Left lung (tissue), 10 donors: Measurements from ENCODE around the gene STK33. TPM values are rescaled to one million over a fixed set of nuclear protein-coding genes. Genes with fewer than 3 reads are reported as not detected.

Experiments used
- ATAC-seq: fragments of 200-7000 bp; cut with Tn5 transposase; one replicate; pipeline ENCODE4 v1.9.1; 2020; ENCODE audit warnings: moderate library complexity
- DNase-seq, 4 donors: peaks; one replicate each; pipeline ENCODE4 v3.0.0-alpha.2; 2013 to 2020
- H3K27ac ChIP-seq, 2 donors: fragments of 200-600 bp; sonication (generic) in 1 of 2; one replicate each; pipeline versions ENCODE4 v1.5.0 to v1.8.0; 2020 to 2021
- H3K27me3 ChIP-seq, 2 donors: fragments of 200-600 bp; sonication (generic) in 1 of 2; one replicate each; pipeline versions ENCODE4 v1.5.0 to v1.8.0; 2020 to 2021
- H3K36me3 ChIP-seq, 2 donors: fragments of 200-600 bp; sonication (generic) in 1 of 2; one replicate each; pipeline versions ENCODE4 v1.5.0 to v1.8.0; 2020 to 2021
- H3K4me1 ChIP-seq, 2 donors: fragments of 200-600 bp; one replicate each; pipeline ENCODE4 v1.8.0; 2021
- H3K4me3 ChIP-seq, 2 donors: fragments of 200-600 bp; sonication (generic) in 1 of 2; one replicate each; pipeline versions ENCODE4 v1.5.0 to v1.8.0; 2020 to 2021; ENCODE audit warnings: mild to moderate bottlenecking in 1 of 2
- H3K9me3 ChIP-seq, 2 donors: fragments of 200-600 bp; sonication (generic) in 1 of 2; one replicate each; pipeline versions ENCODE4 v1.5.0 to v1.8.0; 2020 to 2021
- intact Hi-C, 2 donors: fragments of 100-400 bp; cut with DNase I; formaldehyde crosslinking; loops; one replicate each; pipeline versions ENCODE4 v1.11.2 to v1.14.2; 2022
- polyA plus RNA-seq, 6 donors: library from polyadenylated mRNA; unstranded; fragments of 120-200 nt; gene quantifications; one replicate each; pipeline ENCODE4 v1.2.1, GENCODE V29; 2013; ENCODE audit not compliant: insufficient read length in 6 of 6
- total RNA-seq, 2 donors: library from RNA; stranded (reverse); fragmentation: NEBNext Ultra II Directional; extraction: Animal tissue kit (Norgen Biotek cat#: 25700); gene quantifications; one replicate each; pipeline ENCODE4 v1.2.1, GENCODE V29; 2021
- TF ChIP-seq, protein P1 (sequence below), 2 donors: fragments of 200-600 bp; sonication (generic) in 1 of 2; IDR thresholded peaks; one replicate each; pipeline versions ENCODE4 v1.5.0 to v1.8.0; 2021; ENCODE audit warnings: antibody characterized with exemption in 2 of 2
- donor health status: DM: no; HTN: yes; CAD: no.
- donor health status: DM: no; HTN: no; CAD: no.

The STK33 gene
- total and polyA plus RNA-seq, 8 donors = 16.6 to 31.0 (median 24.0) TPM

DNA sequence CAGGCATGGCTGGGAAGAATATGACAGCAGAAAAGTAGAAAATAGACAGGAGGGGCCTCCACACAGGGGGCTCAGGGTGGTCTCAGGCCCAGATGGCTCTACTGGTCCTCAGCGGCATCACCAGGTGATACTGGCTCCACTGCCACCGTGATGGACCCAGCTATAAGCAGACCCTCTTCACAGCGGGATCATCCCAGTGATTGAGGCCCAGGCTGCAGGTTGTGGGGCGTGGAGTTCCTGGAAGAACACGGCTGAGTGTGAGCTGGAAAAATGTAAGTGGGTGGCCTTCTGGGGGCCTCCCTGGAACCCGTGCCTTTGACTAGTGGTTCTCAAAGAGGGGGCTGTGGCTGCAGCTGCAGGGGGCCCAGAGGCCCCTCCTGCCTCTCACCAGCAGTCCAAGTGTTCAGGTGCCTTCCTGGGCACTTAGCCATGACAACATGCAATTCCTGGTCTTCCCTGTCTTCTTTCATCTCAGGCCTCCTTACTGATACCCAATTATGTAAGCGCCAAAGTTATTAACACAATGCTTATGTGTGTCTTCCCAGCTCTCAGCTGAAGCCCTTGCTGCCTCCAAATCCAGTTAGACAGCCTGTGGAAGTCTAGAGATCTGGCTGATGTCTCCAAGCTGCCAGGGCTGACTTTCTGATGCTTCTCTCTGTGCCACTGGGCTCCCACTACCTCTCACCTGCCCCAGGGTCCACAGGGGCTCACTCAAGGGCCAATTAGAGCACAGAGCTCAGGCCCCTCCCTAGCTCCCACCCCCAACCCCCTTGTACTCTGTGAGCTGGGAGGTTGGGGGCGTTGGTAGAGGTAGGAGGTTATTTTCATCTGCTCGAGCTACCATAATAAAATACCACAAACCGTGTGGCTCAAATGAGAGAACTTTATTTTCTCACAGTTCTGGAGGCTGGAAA, 220.3 kb downstream of the STK33 start:
- intact Hi-C loops = no loop called here
- TF ChIP-seq, protein P1, sequence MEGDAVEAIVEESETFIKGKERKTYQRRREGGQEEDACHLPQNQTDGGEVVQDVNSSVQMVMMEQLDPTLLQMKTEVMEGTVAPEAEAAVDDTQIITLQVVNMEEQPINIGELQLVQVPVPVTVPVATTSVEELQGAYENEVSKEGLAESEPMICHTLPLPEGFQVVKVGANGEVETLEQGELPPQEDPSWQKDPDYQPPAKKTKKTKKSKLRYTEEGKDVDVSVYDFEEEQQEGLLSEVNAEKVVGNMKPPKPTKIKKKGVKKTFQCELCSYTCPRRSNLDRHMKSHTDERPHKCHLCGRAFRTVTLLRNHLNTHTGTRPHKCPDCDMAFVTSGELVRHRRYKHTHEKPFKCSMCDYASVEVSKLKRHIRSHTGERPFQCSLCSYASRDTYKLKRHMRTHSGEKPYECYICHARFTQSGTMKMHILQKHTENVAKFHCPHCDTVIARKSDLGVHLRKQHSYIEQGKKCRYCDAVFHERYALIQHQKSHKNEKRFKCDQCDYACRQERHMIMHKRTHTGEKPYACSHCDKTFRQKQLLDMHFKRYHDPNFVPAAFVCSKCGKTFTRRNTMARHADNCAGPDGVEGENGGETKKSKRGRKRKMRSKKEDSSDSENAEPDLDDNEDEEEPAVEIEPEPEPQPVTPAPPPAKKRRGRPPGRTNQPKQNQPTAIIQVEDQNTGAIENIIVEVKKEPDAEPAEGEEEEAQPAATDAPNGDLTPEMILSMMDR (IDR thresholded peaks at IDR 0.05) = no peak
- no peaks in the 10 kb centered on the region for H3K4me1 ChIP-seq
- H3K27me3 ChIP-seq = no peaks in the 10 kb centered on the region
- ATAC-seq (no peak), DNase-seq (no peak)
- no peak overlapping the region for H3K4me3 ChIP-seq
- H3K9me3 ChIP-seq = no peaks in the 10 kb centered on the region
- no peaks in the 10 kb centered on the region for H3K36me3 ChIP-seq
- no peak overlapping the region for H3K27ac ChIP-seq

DNA sequence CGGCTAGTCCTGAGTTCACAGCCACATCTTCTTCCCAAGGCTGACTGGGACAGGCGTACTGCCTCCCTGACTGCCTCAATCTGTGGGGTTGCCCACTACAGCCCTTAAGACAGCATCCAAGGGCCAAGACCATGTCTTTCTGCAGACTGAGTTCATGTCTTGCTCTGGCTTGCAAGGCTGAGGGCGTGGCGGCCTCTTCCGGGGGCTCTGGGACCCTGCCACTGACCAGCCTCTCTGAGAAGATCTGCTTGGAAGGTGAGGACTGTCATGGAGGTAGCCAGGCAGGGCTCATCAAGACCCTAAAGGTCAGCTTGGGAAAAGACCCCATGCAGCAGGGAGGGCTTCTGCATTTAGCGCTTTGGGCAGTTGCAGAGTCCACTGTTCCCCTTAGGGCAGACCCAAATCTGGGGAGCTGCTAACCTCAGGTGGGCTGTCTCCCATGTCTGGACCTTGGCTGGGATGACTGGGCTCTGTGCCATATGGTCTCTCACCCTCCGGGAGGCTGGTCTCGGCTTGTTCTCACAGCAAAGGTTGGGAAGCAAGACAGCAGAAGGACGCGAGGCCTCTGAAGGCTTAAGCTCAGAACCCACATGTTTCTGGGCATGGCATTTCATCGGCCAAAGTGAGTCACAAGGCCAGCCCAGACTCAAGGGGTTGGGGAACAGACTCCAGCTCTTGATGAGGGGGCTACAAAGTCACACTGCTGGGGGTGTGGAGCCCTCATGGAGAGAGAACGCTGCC, 221.2 kb downstream of the STK33 start:
- H3K36me3 ChIP-seq = no peaks in the 10 kb centered on the region
- no peaks in the 10 kb centered on the region for H3K9me3 ChIP-seq
- H3K4me3 ChIP-seq = no peak overlapping the region
- ATAC-seq (no peak), DNase-seq (no peak)
- no peaks in the 10 kb centered on the region for H3K4me1 ChIP-seq
- TF ChIP-seq, protein P1 (IDR thresholded peaks at IDR 0.05) = no peak
- intact Hi-C loops = no loop called here
- H3K27me3 ChIP-seq = no peaks in the 10 kb centered on the region
- no peak overlapping the region for H3K27ac ChIP-seq

DNA sequence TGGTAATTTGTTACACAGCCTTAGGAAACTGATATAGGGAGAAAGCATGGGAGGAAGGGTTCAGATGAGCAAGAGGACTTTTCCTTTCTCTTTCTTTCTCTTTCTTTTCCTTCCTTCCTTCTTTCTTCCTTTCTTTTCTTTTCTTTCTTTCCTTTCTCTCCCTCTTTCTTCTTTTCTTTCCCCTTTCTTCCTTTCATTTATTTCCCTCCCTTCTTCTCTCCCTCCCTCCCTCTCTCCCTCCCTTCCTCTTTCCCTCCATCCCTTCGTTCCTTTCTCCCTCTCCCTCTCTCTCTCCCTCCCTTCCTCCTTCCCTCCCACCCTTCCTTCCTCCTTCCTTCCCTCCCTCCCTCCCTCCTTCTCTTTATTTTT, 222.5 kb downstream of the STK33 start:
- H3K4me1 ChIP-seq = no peaks in the 10 kb centered on the region
- DNase-seq (no peak), ATAC-seq (no peak)
- H3K4me3 ChIP-seq = no peak overlapping the region
- intact Hi-C loops = no loop called here
- no peaks in the 10 kb centered on the region for H3K27me3 ChIP-seq
- TF ChIP-seq, protein P1 (IDR thresholded peaks at IDR 0.05) = no peak
- H3K9me3 ChIP-seq = no peaks in the 10 kb centered on the region
- H3K36me3 ChIP-seq = no peaks in the 10 kb centered on the region
- H3K27ac ChIP-seq = no peak overlapping the region

DNA sequence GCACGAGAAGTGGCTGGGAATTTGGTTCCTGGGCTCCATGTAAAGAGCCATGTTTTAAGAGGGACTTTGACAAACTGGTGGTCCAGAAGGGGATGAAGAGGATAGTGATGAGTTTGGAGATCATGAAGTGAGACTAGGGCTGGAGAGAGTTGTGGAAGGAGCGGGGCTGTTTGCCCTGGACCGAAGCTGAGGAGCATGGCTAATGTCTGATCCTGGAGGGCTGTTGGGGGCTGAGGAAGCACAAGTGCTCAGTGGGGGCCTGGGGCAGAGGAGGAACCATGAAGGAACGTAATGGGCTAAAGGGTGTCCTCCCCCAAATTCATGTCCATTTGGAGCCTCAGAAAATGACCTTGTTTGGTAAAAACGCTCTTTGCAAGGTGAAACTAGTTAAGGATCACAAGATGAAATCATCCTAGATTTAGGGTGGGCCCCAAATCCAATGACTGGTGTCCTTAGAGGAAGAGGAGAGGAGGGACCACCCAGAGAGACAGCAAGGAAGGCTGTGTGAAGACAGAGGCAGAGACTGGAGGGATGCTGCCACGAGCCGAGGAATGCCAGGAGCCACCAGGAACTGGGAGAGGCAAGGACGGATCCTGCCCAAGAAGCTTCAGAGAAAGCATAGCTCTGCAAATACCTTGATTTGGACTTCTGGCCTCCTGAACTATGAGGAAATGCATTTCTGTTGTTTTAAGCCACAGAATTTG, 223.1 kb downstream of the STK33 start:
- TF ChIP-seq, protein P1 (IDR thresholded peaks at IDR 0.05) = no peak
- Histone ChIP-seq H3K27ac (no peak overlapping the region), H3K4me1 (no peaks in the 10 kb centered on the region), H3K4me3 (no peak overlapping the region), H3K9me3 (no peaks in the 10 kb centered on the region), H3K27me3 (no peaks in the 10 kb centered on the region), H3K36me3 (no peaks in the 10 kb centered on the region)
- intact Hi-C loops = no loop called here
- ATAC-seq (no peak), DNase-seq (no peak)
